ENCODE measurements around the gene FAIM2. TPM values are rescaled to one million over a fixed set of nuclear protein-coding genes. Genes with fewer than 3 reads are reported as not detected.

FAIM2 gene
- total RNA-seq, 1 donor from 2014 or later, result 2.9 TPM

GRCh38 chr12:49899286-49899843, 4.3 kb downstream of the FAIM2 start:
- H3K27ac ChIP-seq, result no peak overlapping the region

GRCh38 chr12:49897276-49897675, 6.4 kb downstream of the FAIM2 start:
- H3K36me3 ChIP-seq, result no peaks in the 10 kb centered on the region
- H3K27me3 ChIP-seq (ENCODE audit: low read depth), result peaks cover 9% of the 10 kb centered on the region
- DNase-seq (peak; percentile 30), ATAC-seq (no peak)
- intact Hi-C loops (cut with DNase I), result no loop called here
- no peaks in the 10 kb centered on the region for H3K4me1 ChIP-seq
- TF ChIP-seq CTCF (IDR thresholded peaks at IDR 0.05), result no peak
- H3K4me3 ChIP-seq, result no peak overlapping the region
- no peak overlapping the region for H3K27ac ChIP-seq
- no peaks in the 10 kb centered on the region for H3K9me3 ChIP-seq

More at GRCh38 chr12:49899286-49899843, 4.3 kb downstream of the FAIM2 start:
- Histone ChIP-seq H3K4me3 (no peak overlapping the region), H3K36me3 (no peaks in the 10 kb centered on the region), H3K9me3 (no peaks in the 10 kb centered on the region), H3K27me3 (ENCODE audit: low read depth) (peaks cover 25% of the 10 kb centered on the region), H3K4me1 (peaks cover 12% of the 10 kb centered on the region)
- intact Hi-C loops (cut with DNase I), result no loop called here
- ATAC-seq (no peak), DNase-seq (no peak)
- no peak for TF ChIP-seq CTCF (IDR thresholded peaks at IDR 0.05)

- TF ChIP-seq CTCF (IDR thresholded peaks at IDR 0.05), result no peak
- no peak for ATAC-seq
- H3K36me3 ChIP-seq, result no peaks in the 10 kb centered on the region
- H3K4me3 ChIP-seq, result no peak overlapping the region
- H3K9me3 ChIP-seq, result no peaks in the 10 kb centered on the region
- DNase-seq, result peak; percentile 27
- H3K4me1 ChIP-seq, result no peaks in the 10 kb centered on the region
- peaks cover 6% of the 10 kb centered on the region for H3K27me3 ChIP-seq (ENCODE audit: low read depth)
- no peak overlapping the region for H3K27ac ChIP-seq
- intact Hi-C loops (cut with DNase I), result no loop called here
These were observed 7.9 kb downstream of the FAIM2 start for GRCh38 chr12:49895773-49896172.

- Histone ChIP-seq H3K36me3 (no peaks in the 10 kb centered on the region), H3K27me3 (ENCODE audit: low read depth) (peaks cover 6% of the 10 kb centered on the region), H3K4me1 (no peaks in the 10 kb centered on the region), H3K4me3 (no peak overlapping the region), H3K27ac (no peak overlapping the region), H3K9me3 (no peaks in the 10 kb centered on the region)
- intact Hi-C loops (cut with DNase I), result no loop called here
- TF ChIP-seq CTCF (IDR thresholded peaks at IDR 0.05), result no peak
- DNase-seq (peak; percentile 9), ATAC-seq (no peak)
These were observed 8.9 kb downstream of the FAIM2 start for GRCh38 chr12:49894751-49895148.

- no peak for TF ChIP-seq CTCF (IDR thresholded peaks at IDR 0.05)
- no peak for ATAC-seq
- DNase-seq, result peak; percentile 36
- H3K27me3 ChIP-seq (ENCODE audit: low read depth), result peaks cover 6% of the 10 kb centered on the region
- no peaks in the 10 kb centered on the region for H3K9me3 ChIP-seq
- no peak overlapping the region for H3K4me3 ChIP-seq
- no peaks in the 10 kb centered on the region for H3K36me3 ChIP-seq
- no peaks in the 10 kb centered on the region for H3K4me1 ChIP-seq
- H3K27ac ChIP-seq, result no peak overlapping the region
- intact Hi-C loops (cut with DNase I), result no loop called here
These were observed 9.6 kb downstream of the FAIM2 start for GRCh38 chr12:49893753-49894750.

Measured in lower lobe of right lung (tissue), 2 donors.